Mucosa of descending colon (tissue), 3 donors: ENCODE measurements around the gene YIF1A. TPM values are rescaled to one million over a fixed set of nuclear protein-coding genes. Genes with fewer than 3 reads are reported as not detected.
"Not testable (repeated sequence)": the region's sequence is repeated elsewhere in the genome, so short reads cannot be mapped to it uniquely, and the experiment has no call there.

Experiments
- ATAC-seq: fragments of 200-7000 bp; cut with Tn5 transposase; one replicate; pipeline ENCODE4 v1.9.1; 2020; ENCODE audit warnings: mild to moderate bottlenecking, moderate library complexity
- DNase-seq, 3 donors: peaks; one replicate each; pipeline ENCODE4 v3.0.0-alpha.2; 2020
- H3K36me3 ChIP-seq: fragments of 200-600 bp; one replicate; pipeline ENCODE4 v1.8.0; 2021; ENCODE audit warnings: low read depth, mild to moderate bottlenecking
- H3K4me1 ChIP-seq: fragments of 200-600 bp; one replicate; pipeline ENCODE4 v1.8.0; 2021; ENCODE audit warnings: low read depth, mild to moderate bottlenecking
- H3K4me3 ChIP-seq: fragments of 200-600 bp; one replicate; pipeline ENCODE4 v1.8.0; 2021; ENCODE audit warnings: mild to moderate bottlenecking
- H3K9me3 ChIP-seq: fragments of 200-600 bp; one replicate; pipeline ENCODE4 v1.8.0; 2021; ENCODE audit warnings: mild to moderate bottlenecking
- intact Hi-C, 2 donors: fragments of 100-400 bp; cut with DNase I in 1 of 2; cut with micrococcal nuclease in 1 of 2; formaldehyde crosslinking; loops; one replicate each; pipeline versions ENCODE4 v1.11.0 to v1.11.1; 2022; cut with DNase I, micrococcal nuclease
- total RNA-seq, 3 donors: library from RNA; stranded (reverse); fragmentation: NEBNext Ultra II Directional in 2 of 3; extraction: Animal tissue kit (Norgen Biotek cat#: 25700) in 2 of 3; gene quantifications; one replicate each; pipeline versions ENCODE4 v1.2.1 to v1.2.4, GENCODE V29; 2021 to 2023
- TF ChIP-seq, protein P1 (sequence below): fragments of 200-600 bp; IDR thresholded peaks from one replicate; pipeline ENCODE4 v1.8.0; 2022; ENCODE audit warnings: antibody characterized with exemption, mild to moderate bottlenecking
- donor health status: DM: no; HTN: no; CAD: no; lungs with moderate emphysema.
- donor health status: DM: no; HTN: no; CAD: no.
- donor health status: DM: no; HTN: yes; CAD: no.

YIF1A gene
- total RNA-seq, 3 donors from 2014 or later: 66.1 to 93.5 (median 77.9) TPM

DNA sequence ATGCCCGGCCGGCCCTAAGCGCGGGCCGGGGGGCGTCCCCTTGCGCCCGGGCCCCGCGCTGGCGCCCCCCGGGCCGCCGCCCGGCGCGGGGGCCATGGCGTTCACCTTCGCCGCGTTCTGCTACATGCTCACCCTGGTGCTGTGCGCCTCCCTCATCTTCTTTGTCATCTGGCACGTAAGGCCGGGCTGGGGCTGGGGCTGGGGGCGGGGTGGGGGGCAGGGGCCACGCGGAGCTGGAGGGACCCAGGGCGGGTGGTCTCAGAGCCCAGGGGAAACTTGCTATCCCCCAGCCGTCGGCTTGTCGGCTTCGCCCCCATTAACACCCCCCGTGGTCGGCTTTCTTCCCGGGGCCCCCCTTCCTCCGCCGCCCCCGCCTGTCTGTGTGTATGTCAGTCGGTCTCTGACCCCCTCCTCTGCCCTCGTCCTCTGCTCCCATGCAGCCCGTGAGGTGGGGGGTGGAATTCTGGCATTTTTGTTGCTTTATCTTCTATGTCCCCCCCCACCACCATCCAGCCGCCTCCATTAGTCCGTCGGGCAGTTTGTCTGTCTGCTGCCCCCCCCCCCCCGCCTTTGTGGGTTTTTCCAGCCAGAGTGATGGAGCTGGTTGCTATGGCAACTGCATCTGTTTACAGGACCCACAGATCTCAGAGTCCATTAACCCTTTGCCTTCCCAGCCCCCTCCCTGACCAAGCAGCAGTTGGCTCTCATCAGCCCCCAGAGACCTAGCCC, 10.4 kb downstream of the YIF1A start:
- no peaks in the 10 kb centered on the region for H3K36me3 ChIP-seq
- intact Hi-C loops: no loop called here
- ATAC-seq (no peak), DNase-seq (peak in 1 of 3 donors; percentile 45)
- TF ChIP-seq, protein P1, sequence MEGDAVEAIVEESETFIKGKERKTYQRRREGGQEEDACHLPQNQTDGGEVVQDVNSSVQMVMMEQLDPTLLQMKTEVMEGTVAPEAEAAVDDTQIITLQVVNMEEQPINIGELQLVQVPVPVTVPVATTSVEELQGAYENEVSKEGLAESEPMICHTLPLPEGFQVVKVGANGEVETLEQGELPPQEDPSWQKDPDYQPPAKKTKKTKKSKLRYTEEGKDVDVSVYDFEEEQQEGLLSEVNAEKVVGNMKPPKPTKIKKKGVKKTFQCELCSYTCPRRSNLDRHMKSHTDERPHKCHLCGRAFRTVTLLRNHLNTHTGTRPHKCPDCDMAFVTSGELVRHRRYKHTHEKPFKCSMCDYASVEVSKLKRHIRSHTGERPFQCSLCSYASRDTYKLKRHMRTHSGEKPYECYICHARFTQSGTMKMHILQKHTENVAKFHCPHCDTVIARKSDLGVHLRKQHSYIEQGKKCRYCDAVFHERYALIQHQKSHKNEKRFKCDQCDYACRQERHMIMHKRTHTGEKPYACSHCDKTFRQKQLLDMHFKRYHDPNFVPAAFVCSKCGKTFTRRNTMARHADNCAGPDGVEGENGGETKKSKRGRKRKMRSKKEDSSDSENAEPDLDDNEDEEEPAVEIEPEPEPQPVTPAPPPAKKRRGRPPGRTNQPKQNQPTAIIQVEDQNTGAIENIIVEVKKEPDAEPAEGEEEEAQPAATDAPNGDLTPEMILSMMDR: no peak
- H3K4me3 ChIP-seq: no peak overlapping the region
- no peaks in the 10 kb centered on the region for H3K9me3 ChIP-seq
- peaks cover 10% of the 10 kb centered on the region for H3K4me1 ChIP-seq

GRCh38 chr11:66277471-66278362, 11.2 kb downstream of the YIF1A start, which contains the start of gene CNIH2:
Gene CNIH2, plus strand, starts transcription at chr11:66278175. Its CDS starts 282 bp downstream, at chr11:66278457.
- ATAC-seq (peak; percentile 42), DNase-seq (peak; percentile 37 to 65 (median 51))
- Histone ChIP-seq H3K4me1 (peaks cover 7% of the 10 kb centered on the region), H3K36me3 (no peaks in the 10 kb centered on the region), H3K9me3 (no peaks in the 10 kb centered on the region), H3K4me3 (no peak within 1 kb of the TSS)
- intact Hi-C loops: no loop called here
- TF ChIP-seq, protein P1: no peak

- H3K4me1 ChIP-seq, H3K36me3 ChIP-seq, DNase-seq, H3K4me3 ChIP-seq, ATAC-seq, intact Hi-C loops, H3K9me3 ChIP-seq: not testable (repeated sequence)
Measured at GRCh38 chr11:66277064-66277463, 11.9 kb downstream of the YIF1A start.

DNA sequence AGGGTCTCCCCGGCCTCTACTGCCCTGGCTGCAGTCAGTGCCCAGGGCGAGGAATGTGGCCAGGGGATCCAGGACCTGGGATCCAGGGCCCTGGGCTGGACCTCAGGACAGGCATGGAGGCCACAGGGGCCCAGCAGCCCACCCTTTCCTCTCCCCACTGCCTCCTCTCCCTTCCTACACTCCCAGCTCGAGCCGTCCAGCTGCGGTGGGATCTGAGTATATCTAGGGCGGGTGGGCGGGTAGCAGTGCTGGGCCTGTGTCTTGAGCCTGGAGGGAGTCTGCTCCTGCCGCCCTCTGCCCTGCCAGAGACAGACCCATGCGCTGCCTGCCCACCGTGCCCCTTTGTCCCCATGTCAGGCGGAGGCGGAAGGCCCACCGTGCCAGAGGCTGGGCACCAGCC, 12.3 kb downstream of the YIF1A start:
- H3K36me3 ChIP-seq, ATAC-seq, DNase-seq, H3K4me3 ChIP-seq, H3K9me3 ChIP-seq, intact Hi-C loops, H3K4me1 ChIP-seq: not testable (repeated sequence)

GRCh38 chr11:66275984-66276612, 12.8 kb downstream of the YIF1A start:
- Histone ChIP-seq H3K36me3 (no peaks in the 10 kb centered on the region), H3K4me1 (peaks cover 4% of the 10 kb centered on the region), H3K9me3 (no peaks in the 10 kb centered on the region), H3K4me3 (no peak overlapping the region)
- DNase-seq (no peak), ATAC-seq (no peak)
- intact Hi-C loops: no loop called here
- TF ChIP-seq, protein P1: no peak

DNA sequence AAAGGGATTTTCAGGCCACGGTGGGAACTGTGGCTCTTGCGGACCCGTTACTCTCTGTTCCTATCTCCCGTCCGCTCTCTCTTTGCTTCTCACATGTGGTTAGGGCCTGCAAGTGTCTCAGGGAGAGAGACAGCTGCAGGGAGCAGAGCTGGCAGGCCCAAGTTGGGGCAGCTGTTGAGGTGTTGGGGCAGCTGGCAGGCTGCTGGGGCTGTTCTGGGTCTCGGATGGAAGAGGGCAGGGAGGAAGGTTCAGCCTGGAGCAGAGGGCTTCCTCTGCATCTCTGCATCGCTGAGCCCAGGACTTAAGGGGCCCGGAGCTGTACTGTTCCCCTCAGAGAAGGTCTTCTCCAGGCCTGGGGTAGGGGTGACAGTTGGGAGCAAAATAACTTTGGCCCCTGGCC, 13.5 kb downstream of the YIF1A start:
- no peaks in the 10 kb centered on the region for H3K36me3 ChIP-seq
- H3K9me3 ChIP-seq: no peaks in the 10 kb centered on the region
- ATAC-seq (no peak), DNase-seq (no peak)
- intact Hi-C loops: no loop called here
- TF ChIP-seq, protein P1: no peak
- H3K4me1 ChIP-seq: peaks cover 4% of the 10 kb centered on the region
- H3K4me3 ChIP-seq: no peak overlapping the region
